Left ventricle myocardium inferior (tissue), 1 donor: ENCODE data around the gene FLRT1. TPM values are rescaled to one million over a fixed set of nuclear protein-coding genes. Genes with fewer than 3 reads are reported as not detected.

Experiments
- DNase-seq: peaks from one replicate; pipeline ENCODE4 v3.0.0-alpha.2; 2020
- H3K27ac ChIP-seq: fragments of 200-600 bp; replicated peaks from 2 replicates; pipeline ENCODE4 v1.8.0; 2021
- H3K27me3 ChIP-seq: fragments of 200-600 bp; 2 replicates; pipeline ENCODE4 v1.8.0; 2021; ENCODE audit warnings: low read depth
- H3K36me3 ChIP-seq: fragments of 200-600 bp; 2 replicates; pipeline ENCODE4 v1.8.0; 2021
- H3K4me1 ChIP-seq: fragments of 200-600 bp; 2 replicates; pipeline ENCODE4 v1.8.0; 2021
- H3K4me3 ChIP-seq: fragments of 200-600 bp; 2 replicates; pipeline ENCODE4 v1.8.0; 2021; ENCODE audit warnings: mild to moderate bottlenecking, moderate library complexity
- H3K9me3 ChIP-seq: fragments of 200-600 bp; replicated peaks from 2 replicates; pipeline ENCODE4 v1.8.0; 2021
- CTCF ChIP-seq: fragments of 200-600 bp; IDR thresholded peaks from 2 replicates; pipeline ENCODE4 v1.8.0; 2021; ENCODE audit warnings: antibody characterized with exemption, mild to moderate bottlenecking, borderline replicate concordance
- intact Hi-C: fragments of 100-400 bp; cut with micrococcal nuclease; formaldehyde crosslinking; loops from one replicate; pipeline ENCODE4 v1.11.0; 2022
- total RNA-seq: library from RNA; stranded (reverse); fragmentation: NEBNext Ultra II Directional; extraction: Animal tissue kit (Norgen Biotek cat#: 25700); gene quantifications from one replicate; pipeline ENCODE4 v1.2.1, GENCODE V29; 2021
- donor health status: DM: no; HTN: yes; CAD: no; lungs with severe emphysema.

Gene FLRT1
- total RNA-seq, 1 donor from 2014 or later: 0.44 TPM

DNA sequence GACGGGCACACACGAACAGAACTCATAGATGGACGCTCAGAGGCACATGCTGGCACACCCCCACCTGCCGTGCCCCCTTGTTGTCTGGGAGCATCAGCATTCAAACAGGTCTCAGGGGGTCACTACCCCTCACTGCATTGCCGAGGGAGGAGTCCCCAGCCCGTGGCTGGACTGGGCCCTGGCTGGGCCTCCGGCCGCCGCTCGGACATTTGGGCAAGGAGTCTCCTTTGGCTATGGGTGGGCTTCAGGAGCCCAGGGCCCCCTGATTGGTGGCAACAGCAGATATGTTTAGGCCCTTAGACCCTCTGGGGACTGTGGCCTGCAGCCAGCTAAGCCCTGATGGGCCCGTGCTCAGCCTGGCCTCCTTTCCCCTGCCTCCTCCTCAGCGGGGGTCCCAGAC lies 41.9 kb downstream of the FLRT1 start:
- no peaks in the 10 kb centered on the region for H3K9me3 ChIP-seq
- H3K4me3 ChIP-seq: no peak overlapping the region
- H3K27me3 ChIP-seq: no peaks in the 10 kb centered on the region
- H3K27ac ChIP-seq: no peak overlapping the region
- DNase-seq: no peak
- peaks cover 62% of the 10 kb centered on the region for H3K4me1 ChIP-seq
- intact Hi-C loops: no loop called here
- H3K36me3 ChIP-seq: no peaks in the 10 kb centered on the region
- TF ChIP-seq CTCF: no peak

DNA sequence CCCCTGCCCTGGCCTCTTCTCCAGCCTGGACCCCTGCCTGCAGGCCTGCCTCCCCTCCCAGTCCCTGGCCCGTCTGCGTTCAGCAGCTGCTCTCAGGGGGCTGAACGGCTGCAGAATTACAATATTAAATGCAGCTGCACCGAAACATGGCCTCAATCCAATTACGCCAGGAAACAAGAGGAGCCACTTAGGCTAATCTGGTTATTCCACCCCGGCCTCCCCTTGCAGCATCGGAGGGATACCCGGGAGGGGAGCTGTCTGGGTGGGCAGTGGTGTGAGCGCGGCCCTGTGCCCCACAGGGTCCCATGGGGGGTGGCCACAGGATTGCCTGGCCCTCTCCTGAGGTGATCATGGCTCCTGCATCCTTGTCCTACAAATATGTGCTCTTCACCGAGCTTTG lies 42.6 kb downstream of the FLRT1 start:
- H3K27ac ChIP-seq: no peak overlapping the region
- DNase-seq: no peak
- no peaks in the 10 kb centered on the region for H3K27me3 ChIP-seq
- H3K4me1 ChIP-seq: peaks cover 56% of the 10 kb centered on the region
- H3K9me3 ChIP-seq: no peaks in the 10 kb centered on the region
- intact Hi-C loops: no loop called here
- H3K36me3 ChIP-seq: no peaks in the 10 kb centered on the region
- TF ChIP-seq CTCF: no peak
- no peak overlapping the region for H3K4me3 ChIP-seq

DNA sequence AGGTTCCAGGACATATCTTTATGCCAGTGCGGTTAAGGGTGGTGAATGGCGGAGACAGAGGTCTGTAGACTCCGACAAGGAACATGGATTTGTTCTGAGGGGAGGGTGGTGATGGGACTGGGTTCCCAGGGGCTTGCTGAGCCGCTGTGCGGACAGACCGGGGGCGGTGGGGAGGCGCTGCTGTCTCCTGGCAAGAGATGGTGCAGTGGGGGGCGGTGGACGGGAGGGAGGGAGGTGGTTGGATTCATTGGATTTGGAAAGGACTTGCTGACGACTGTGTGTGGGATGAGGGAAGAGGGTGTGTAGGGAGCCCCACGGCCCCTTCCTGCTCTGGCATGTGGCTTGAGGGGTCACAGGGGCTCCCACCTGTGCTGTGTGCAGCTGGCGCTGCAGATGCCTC lies 43.2 kb downstream of the FLRT1 start:
- Histone ChIP-seq H3K27me3 (no peaks in the 10 kb centered on the region), H3K4me1 (peaks cover 53% of the 10 kb centered on the region), H3K4me3 (no peak overlapping the region), H3K27ac (no peak overlapping the region), H3K36me3 (no peaks in the 10 kb centered on the region), H3K9me3 (no peaks in the 10 kb centered on the region)
- TF ChIP-seq CTCF: no peak
- intact Hi-C loops: no loop called here
- DNase-seq: no peak

DNA sequence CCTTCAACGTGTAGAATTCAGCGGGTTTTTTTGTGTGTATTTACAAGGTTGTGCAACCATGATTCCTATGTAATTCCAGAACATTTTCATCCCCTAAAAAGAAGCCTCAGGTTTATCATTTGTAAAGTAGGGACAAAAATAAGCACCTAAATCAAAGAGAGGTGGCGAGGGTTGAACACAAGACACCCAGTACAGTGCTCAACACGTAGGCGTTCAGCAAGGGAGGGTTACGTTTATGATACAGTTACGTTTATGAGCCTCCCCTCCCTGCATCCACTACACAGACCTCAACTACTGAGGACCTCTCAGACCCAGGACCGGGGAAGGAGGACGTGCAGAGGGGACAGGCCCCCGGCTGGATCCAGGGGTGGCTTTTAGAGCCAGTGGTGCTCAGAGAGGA lies 44.7 kb downstream of the FLRT1 start:
- no peak for DNase-seq
- H3K4me3 ChIP-seq: no peak overlapping the region
- no peak overlapping the region for H3K27ac ChIP-seq
- intact Hi-C loops: no loop called here
- no peaks in the 10 kb centered on the region for H3K27me3 ChIP-seq
- no peaks in the 10 kb centered on the region for H3K9me3 ChIP-seq
- peaks cover 51% of the 10 kb centered on the region for H3K4me1 ChIP-seq
- no peak for TF ChIP-seq CTCF
- H3K36me3 ChIP-seq: no peaks in the 10 kb centered on the region

DNA sequence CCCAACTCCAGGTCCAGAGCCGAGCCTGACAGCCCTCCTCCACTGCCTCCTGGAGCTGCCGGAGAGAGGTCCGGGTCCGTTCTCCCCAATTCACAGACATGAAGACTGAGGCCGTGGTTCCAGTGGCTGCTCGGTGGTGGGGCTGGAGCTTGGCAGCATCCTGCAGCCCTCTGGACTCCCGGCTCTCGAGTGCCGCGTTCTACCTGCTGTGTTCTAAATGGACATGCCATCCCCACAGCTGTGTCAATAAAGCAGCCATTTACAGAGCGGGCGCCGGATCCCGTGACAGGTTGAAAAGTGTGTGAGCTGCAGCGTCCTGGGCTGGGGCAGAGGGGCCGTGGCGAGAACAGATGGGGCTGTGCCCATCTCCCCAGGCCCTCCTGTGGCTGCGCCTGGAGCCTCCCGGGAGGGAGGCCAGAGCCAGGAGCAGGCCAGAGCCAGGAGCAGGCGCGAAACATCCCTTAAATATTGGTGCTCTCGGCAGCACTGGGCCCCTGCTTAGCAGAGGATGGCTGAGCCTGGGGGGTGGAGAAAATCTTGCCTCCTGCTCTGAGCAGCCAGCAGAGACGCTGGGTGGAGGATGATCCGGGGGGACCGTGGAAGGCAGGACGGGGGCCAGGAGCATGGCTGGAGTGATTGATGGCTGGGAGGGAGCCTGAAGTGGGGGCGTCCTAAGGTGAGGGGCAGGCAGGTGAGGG lies 46.2 kb downstream of the FLRT1 start:
- no peaks in the 10 kb centered on the region for H3K27me3 ChIP-seq
- H3K4me3 ChIP-seq: no peak overlapping the region
- H3K36me3 ChIP-seq: no peaks in the 10 kb centered on the region
- H3K27ac ChIP-seq: no peak overlapping the region
- DNase-seq: no peak
- no peak for TF ChIP-seq CTCF
- H3K9me3 ChIP-seq: no peaks in the 10 kb centered on the region
- peaks cover 47% of the 10 kb centered on the region for H3K4me1 ChIP-seq
- intact Hi-C loops: no loop called here
